GM18502 (cell line): Measurements from ENCODE around the gene RFX1.
A peak's percentile ranks its signal among the peaks of the same experiment; 100 is the strongest.

Experiments used
- ATAC-seq: cut with Tn5 transposase; IDR thresholded peaks from one replicate; pipeline ENCODE4 v1.9.1; 2021; ENCODE audit warnings: mild to moderate bottlenecking; ENCODE audit not compliant: unreplicated experiment, poor library complexity

RFX1 gene

GRCh38 chr19:13963603-13964105 lies 42.5 kb downstream of the RFX1 start:
- ATAC-seq = no peak

GRCh38 chr19:13962699-13963602 lies 43.2 kb downstream of the RFX1 start:
- no peak for ATAC-seq

- ATAC-seq = no peak
These were observed 44.1 kb downstream of the RFX1 start for GRCh38 chr19:13961826-13962698.

GRCh38 chr19:13960863-13961784 lies 45.0 kb downstream of the RFX1 start:
- ATAC-seq = no peak

- ATAC-seq = no peak
These were observed 45.9 kb downstream of the RFX1 start for GRCh38 chr19:13959962-13960862.

- no peak for ATAC-seq
These were observed 46.8 kb downstream of the RFX1 start for GRCh38 chr19:13959141-13959961.

- ATAC-seq = no peak
These were observed 48.1 kb downstream of the RFX1 start for GRCh38 chr19:13958043-13958442.

- no peak for ATAC-seq
These were observed 49.1 kb downstream of the RFX1 start for GRCh38 chr19:13957051-13957450.

GRCh38 chr19:13956365-13956744 lies 49.8 kb downstream of the RFX1 start:
- ATAC-seq = no peak

GRCh38 chr19:13955662-13956364 lies 50.3 kb downstream of the RFX1 start:
- ATAC-seq = no peak

- no peak for ATAC-seq
These were observed 51.9 kb downstream of the RFX1 start for GRCh38 chr19:13954185-13954584.

- no peak for ATAC-seq
These were observed 53.1 kb downstream of the RFX1 start for GRCh38 chr19:13952931-13953531.

GRCh38 chr19:13952154-13952930 lies 53.8 kb downstream of the RFX1 start, which contains the start of gene DCAF15:
TSS of gene DCAF15 (plus strand) at chr19:13952509. CDS start at chr19:13952513, 4 bp downstream.
- ATAC-seq = peak; percentile 97

- ATAC-seq = peak; percentile 2
These were observed 54.3 kb downstream of the RFX1 start for GRCh38 chr19:13951799-13952153.

- no peak for ATAC-seq
These were observed 55.1 kb downstream of the RFX1 start for GRCh38 chr19:13951043-13951442.

GRCh38 chr19:13946414-13946813 lies 59.7 kb downstream of the RFX1 start:
- no peak for ATAC-seq
